Fibroblast of lung (primary cell): Measurements from ENCODE around the gene KCNH6. TPM values are rescaled to one million over a fixed set of nuclear protein-coding genes. Genes with fewer than 3 reads are reported as not detected.

Experiments used
- DNase-seq, 2 donors: peaks; one replicate each; pipeline versions ENCODE4 v3.0.0 to v3.0.0-alpha.2; 2010; ENCODE audit warnings: low read depth in 2 of 2
- H2AFZ ChIP-seq: 2 replicates; pipeline ENCODE4 v1.5.1; 2012; ENCODE audit warnings: low read length, control low read depth, inconsistent platforms
- H3K27ac ChIP-seq: 2 replicates; pipeline ENCODE4 v1.5.1; 2011; ENCODE audit warnings: low read length, control low read depth; ENCODE audit not compliant: insufficient read depth
- H3K27me3 ChIP-seq: 2 replicates; pipeline ENCODE4 v1.5.1; 2011; ENCODE audit warnings: mild to moderate bottlenecking, low read length; ENCODE audit not compliant: control insufficient read depth, insufficient read depth
- H3K36me3 ChIP-seq: 2 replicates; pipeline ENCODE4 v1.5.1; 2011; ENCODE audit warnings: low read length; ENCODE audit not compliant: control insufficient read depth, insufficient read depth
- H3K4me1 ChIP-seq: 2 replicates; pipeline ENCODE4 v1.5.1; 2011; ENCODE audit warnings: low read length; ENCODE audit not compliant: control insufficient read depth, insufficient read depth; ENCODE audit errors: extremely low read depth
- H3K4me2 ChIP-seq: 2 replicates; pipeline ENCODE4 v1.5.1; 2011; ENCODE audit warnings: low read length, control low read depth; ENCODE audit not compliant: insufficient read depth; ENCODE audit errors: extremely low read depth
- H3K4me3 ChIP-seq, 4 experiments: fragments of 200-600 bp in 1 of 4; sonication (generic) in 1 of 4; replicated peaks in 1 of 4; 2 replicates each; pipeline ENCODE4 v1.5.1; 2011 to 2016; ENCODE audit warnings: low read length in 4 of 4, low read depth in 3 of 4, mild to moderate bottlenecking in 3 of 4, control low read depth in 2 of 4, inconsistent platforms in 1 of 4, mixed read lengths in 1 of 4; ENCODE audit not compliant: insufficient read depth in 1 of 4; ENCODE audit errors: control extremely low read depth in 1 of 4
- H3K79me2 ChIP-seq: 2 replicates; pipeline ENCODE4 v1.5.1; 2012; ENCODE audit warnings: mild to moderate bottlenecking, low read length, inconsistent platforms; ENCODE audit not compliant: control insufficient read depth, insufficient read depth
- H3K9ac ChIP-seq: 2 replicates; pipeline ENCODE4 v1.5.1; 2011; ENCODE audit warnings: mild to moderate bottlenecking, low read length, control low read depth; ENCODE audit not compliant: insufficient read depth
- H3K9me3 ChIP-seq: 2 replicates; pipeline ENCODE4 v1.5.1; 2012; ENCODE audit warnings: low read depth, low read length; ENCODE audit not compliant: control insufficient read depth, insufficient read depth
- H4K20me1 ChIP-seq: 2 replicates; pipeline ENCODE4 v1.5.1; 2011; ENCODE audit warnings: low read length; ENCODE audit not compliant: control insufficient read depth, insufficient read depth; ENCODE audit errors: extremely low read depth
- EZH2 ChIP-seq: IDR thresholded peaks from 2 replicates; pipeline ENCODE4 v1.5.1; 2012; ENCODE audit warnings: low read length, control low read depth, mild to moderate bottlenecking; ENCODE audit errors: missing control alignments
- polyA minus RNA-seq: library from RNA; depleted of rRNA, polyadenylated mRNA; stranded (reverse); fragments of >200 nt; gene quantifications from 2 replicates; pipeline ENCODE4 v1.2.3, GENCODE V29; 2011; ENCODE audit warnings: low replicate concordance
- polyA plus RNA-seq, 2 donors: library from polyadenylated mRNA; depleted of rRNA in 1 of 2; stranded (reverse) in 1 of 2; unstranded in 1 of 2; fragments of >200 nt; gene quantifications; 2 replicates each; pipeline ENCODE4 v1.2.1, GENCODE V29; 2011 to 2012; ENCODE audit warnings: missing spikeins in 1 of 2
- total RNA-seq: library from RNA; depleted of rRNA; stranded (reverse); fragments of >200 nt; gene quantifications from 2 replicates; pipeline ENCODE4 v1.2.1, GENCODE V29; 2014
- TF ChIP-seq, protein P1 (sequence below), 2 donors: IDR thresholded peaks in 1 of 2; conservative IDR thresholded peaks in 1 of 2; 1 replicate in 1 of 2; 2 replicates in 1 of 2; pipeline ENCODE4 v1.5.1; 2011 to 2012; ENCODE audit warnings: low read length in 2 of 2, control low read depth in 1 of 2, inconsistent platforms in 1 of 2, low read depth in 1 of 2, mild to moderate bottlenecking in 1 of 2

KCNH6 gene, protein sequence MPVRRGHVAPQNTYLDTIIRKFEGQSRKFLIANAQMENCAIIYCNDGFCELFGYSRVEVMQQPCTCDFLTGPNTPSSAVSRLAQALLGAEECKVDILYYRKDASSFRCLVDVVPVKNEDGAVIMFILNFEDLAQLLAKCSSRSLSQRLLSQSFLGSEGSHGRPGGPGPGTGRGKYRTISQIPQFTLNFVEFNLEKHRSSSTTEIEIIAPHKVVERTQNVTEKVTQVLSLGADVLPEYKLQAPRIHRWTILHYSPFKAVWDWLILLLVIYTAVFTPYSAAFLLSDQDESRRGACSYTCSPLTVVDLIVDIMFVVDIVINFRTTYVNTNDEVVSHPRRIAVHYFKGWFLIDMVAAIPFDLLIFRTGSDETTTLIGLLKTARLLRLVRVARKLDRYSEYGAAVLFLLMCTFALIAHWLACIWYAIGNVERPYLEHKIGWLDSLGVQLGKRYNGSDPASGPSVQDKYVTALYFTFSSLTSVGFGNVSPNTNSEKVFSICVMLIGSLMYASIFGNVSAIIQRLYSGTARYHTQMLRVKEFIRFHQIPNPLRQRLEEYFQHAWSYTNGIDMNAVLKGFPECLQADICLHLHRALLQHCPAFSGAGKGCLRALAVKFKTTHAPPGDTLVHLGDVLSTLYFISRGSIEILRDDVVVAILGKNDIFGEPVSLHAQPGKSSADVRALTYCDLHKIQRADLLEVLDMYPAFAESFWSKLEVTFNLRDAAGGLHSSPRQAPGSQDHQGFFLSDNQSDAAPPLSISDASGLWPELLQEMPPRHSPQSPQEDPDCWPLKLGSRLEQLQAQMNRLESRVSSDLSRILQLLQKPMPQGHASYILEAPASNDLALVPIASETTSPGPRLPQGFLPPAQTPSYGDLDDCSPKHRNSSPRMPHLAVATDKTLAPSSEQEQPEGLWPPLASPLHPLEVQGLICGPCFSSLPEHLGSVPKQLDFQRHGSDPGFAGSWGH
- total RNA-seq = not detected in 2 replicates
- not detected in 2 replicates for polyA plus RNA-seq
- not detected in 2 replicates for polyA plus RNA-seq (2012)
- not detected in 2 replicates for polyA minus RNA-seq

DNA sequence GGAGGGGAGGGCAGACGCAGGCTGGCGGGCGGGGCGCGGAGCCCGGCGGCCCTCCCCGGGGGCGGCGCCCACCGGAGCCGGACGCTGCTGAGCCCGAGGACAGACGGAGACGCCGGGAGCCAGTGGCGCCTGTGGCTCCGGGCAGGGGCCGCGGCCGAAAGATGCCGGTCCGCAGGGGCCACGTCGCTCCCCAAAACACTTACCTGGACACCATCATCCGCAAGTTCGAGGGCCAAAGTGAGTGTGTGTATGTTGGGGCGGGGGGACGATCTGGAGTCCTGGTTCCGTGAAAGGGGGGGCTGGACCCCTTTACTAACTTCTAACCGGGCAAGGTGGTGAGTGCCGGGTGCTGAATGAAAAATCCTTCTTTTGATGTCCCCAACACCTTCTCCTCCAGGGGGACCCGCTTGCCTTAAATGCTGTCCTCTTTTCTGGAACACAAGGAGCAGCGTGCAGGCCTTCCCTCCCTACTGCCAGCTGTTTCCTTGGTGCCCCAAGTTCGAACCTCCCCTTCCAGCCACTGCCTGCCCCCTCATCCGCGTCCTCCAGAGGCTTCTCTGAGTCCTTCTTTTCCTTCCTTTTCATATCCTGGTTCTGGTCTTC, at the start of gene KCNH6:
Gene KCNH6 (plus strand): TSS at position 106 of the 603 bp plus-strand sequence. CDS start 56 bp downstream, at position 162.
- Histone ChIP-seq H3K4me2 (peak within 1 kb of the TSS; percentile 35), H3K9me3 (no peaks in the 10 kb centered on the region), H3K79me2 (no peaks in the 10 kb centered on the region), H3K36me3 (no peaks in the 10 kb centered on the region), H2AFZ (no peak within 1 kb of the TSS), H3K27ac (no peak within 1 kb of the TSS), H3K4me1 (no peaks in the 10 kb centered on the region), H3K4me3 (no peak within 1 kb of the TSS), H4K20me1 (no peaks in the 10 kb centered on the region), H3K27me3 (peaks cover 5% of the 10 kb centered on the region), H3K9ac (no peak within 1 kb of the TSS)
- DNase-seq = peak in 1 of 2 donors; percentile 1
- TF ChIP-seq, protein P1, sequence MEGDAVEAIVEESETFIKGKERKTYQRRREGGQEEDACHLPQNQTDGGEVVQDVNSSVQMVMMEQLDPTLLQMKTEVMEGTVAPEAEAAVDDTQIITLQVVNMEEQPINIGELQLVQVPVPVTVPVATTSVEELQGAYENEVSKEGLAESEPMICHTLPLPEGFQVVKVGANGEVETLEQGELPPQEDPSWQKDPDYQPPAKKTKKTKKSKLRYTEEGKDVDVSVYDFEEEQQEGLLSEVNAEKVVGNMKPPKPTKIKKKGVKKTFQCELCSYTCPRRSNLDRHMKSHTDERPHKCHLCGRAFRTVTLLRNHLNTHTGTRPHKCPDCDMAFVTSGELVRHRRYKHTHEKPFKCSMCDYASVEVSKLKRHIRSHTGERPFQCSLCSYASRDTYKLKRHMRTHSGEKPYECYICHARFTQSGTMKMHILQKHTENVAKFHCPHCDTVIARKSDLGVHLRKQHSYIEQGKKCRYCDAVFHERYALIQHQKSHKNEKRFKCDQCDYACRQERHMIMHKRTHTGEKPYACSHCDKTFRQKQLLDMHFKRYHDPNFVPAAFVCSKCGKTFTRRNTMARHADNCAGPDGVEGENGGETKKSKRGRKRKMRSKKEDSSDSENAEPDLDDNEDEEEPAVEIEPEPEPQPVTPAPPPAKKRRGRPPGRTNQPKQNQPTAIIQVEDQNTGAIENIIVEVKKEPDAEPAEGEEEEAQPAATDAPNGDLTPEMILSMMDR (conservative IDR thresholded peaks at IDR 0.05 in 1 of 2, IDR thresholded peaks at IDR 0.05 in 1 of 2; ENCODE audit: low read depth in 1 of 2, low read length in 2 of 2) = no peak
- TF ChIP-seq EZH2 = no peak

DNA sequence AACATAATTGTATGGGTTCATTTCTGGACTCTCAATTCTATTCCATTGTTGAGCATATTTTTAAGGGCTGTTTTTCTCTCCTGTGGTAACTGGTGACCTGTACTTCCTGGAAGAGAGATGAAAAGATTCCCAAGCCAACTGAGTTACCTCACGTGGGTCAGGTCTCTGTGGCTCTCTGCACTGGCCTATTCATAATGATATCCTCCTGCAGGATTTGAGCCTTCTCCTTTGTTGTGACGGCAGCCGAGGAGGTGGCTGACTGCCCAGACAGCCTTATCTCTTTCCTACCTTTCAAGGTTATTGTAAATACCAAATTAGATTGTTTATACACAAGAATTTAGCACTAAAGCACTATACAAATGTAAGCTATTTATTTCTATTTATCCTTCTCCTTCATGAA, 49.0 kb upstream of the KCNH6 start:
- Histone ChIP-seq H3K36me3 (no peaks in the 10 kb centered on the region), H4K20me1 (no peaks in the 10 kb centered on the region), H3K9me3 (no peaks in the 10 kb centered on the region), H2AFZ (no peak overlapping the region), H3K79me2 (no peaks in the 10 kb centered on the region), H3K4me2 (no peak overlapping the region), H3K27me3 (peaks cover 7% of the 10 kb centered on the region), H3K27ac (no peak overlapping the region), H3K4me3 (no peak overlapping the region), H3K9ac (no peak overlapping the region), H3K4me1 (peaks cover 7% of the 10 kb centered on the region)
- TF ChIP-seq, protein P1 (conservative IDR thresholded peaks at IDR 0.05 in 1 of 2, IDR thresholded peaks at IDR 0.05 in 1 of 2; ENCODE audit: low read depth in 1 of 2, low read length in 2 of 2) = no peak
- no peak for TF ChIP-seq EZH2
- peak in 1 of 2 donors; percentile 40 for DNase-seq
